HEK293 (cell line): ENCODE measurements around the gene SLC2A3.

ENCODE experiments used
- FEZF1 ChIP-seq: fragments of 450-650 bp; formaldehyde crosslinking; IDR thresholded peaks from 2 replicates; pipeline ENCODE4 v1.5.1; 2016; ENCODE audit warnings: missing biosample characterization, missing genetic modification characterization
- KLF16 ChIP-seq: fragments of 450-650 bp; formaldehyde crosslinking; IDR thresholded peaks from 2 replicates; pipeline ENCODE4 v1.5.1; 2017; ENCODE audit warnings: missing biosample characterization, missing genetic modification characterization
- KLF8 ChIP-seq: fragments of 450-650 bp; formaldehyde crosslinking; IDR thresholded peaks from 2 replicates; pipeline ENCODE4 v1.5.1; 2016; ENCODE audit warnings: missing biosample characterization, missing genetic modification characterization
- ZBTB21 ChIP-seq: fragments of 450-650 bp; formaldehyde crosslinking; IDR thresholded peaks from 2 replicates; pipeline ENCODE4 v1.5.1; 2017; ENCODE audit warnings: missing biosample characterization, missing genetic modification characterization
- ZIC2 ChIP-seq: fragments of 450-650 bp; formaldehyde crosslinking; IDR thresholded peaks from 2 replicates; pipeline ENCODE4 v1.5.1; 2016; ENCODE audit warnings: missing biosample characterization, missing genetic modification characterization
- ZNF132 ChIP-seq: fragments of 450-650 bp; formaldehyde crosslinking; IDR thresholded peaks from 2 replicates; pipeline ENCODE4 v1.5.1; 2017; ENCODE audit warnings: missing biosample characterization, missing genetic modification characterization, borderline replicate concordance
- ZNF138 ChIP-seq: fragments of 450-650 bp; formaldehyde crosslinking; IDR thresholded peaks from 2 replicates; pipeline ENCODE4 v1.5.1; 2016; ENCODE audit warnings: missing biosample characterization, missing genetic modification characterization, borderline replicate concordance
- ZNF174 ChIP-seq: fragments of 450-650 bp; formaldehyde crosslinking; IDR thresholded peaks from 2 replicates; pipeline ENCODE4 v1.5.0; 2017; ENCODE audit warnings: missing biosample characterization, mild to moderate bottlenecking, missing genetic modification characterization
- ZNF266 ChIP-seq: fragments of 450-650 bp; formaldehyde crosslinking; IDR thresholded peaks from 2 replicates; pipeline ENCODE4 v1.5.1; 2016; ENCODE audit warnings: missing biosample characterization, missing genetic modification characterization, low read depth
- ZNF292 ChIP-seq: fragments of 450-650 bp; formaldehyde crosslinking; IDR thresholded peaks from 2 replicates; pipeline ENCODE4 v1.5.1; 2016; ENCODE audit warnings: low read depth, missing biosample characterization, missing genetic modification characterization, borderline replicate concordance
- ZNF324 ChIP-seq: fragments of 450-650 bp; formaldehyde crosslinking; IDR thresholded peaks from 2 replicates; pipeline ENCODE4 v1.5.1; 2016; ENCODE audit warnings: missing biosample characterization, missing genetic modification characterization
- ZNF335 ChIP-seq: fragments of 450-650 bp; formaldehyde crosslinking; conservative IDR thresholded peaks from 2 replicates; pipeline ENCODE4 v1.5.1; 2016; ENCODE audit warnings: missing biosample characterization, missing genetic modification characterization
- ZNF350 ChIP-seq: fragments of 450-650 bp; formaldehyde crosslinking; IDR thresholded peaks from 2 replicates; pipeline ENCODE4 v1.5.0; 2017; ENCODE audit warnings: missing biosample characterization, mild to moderate bottlenecking, missing genetic modification characterization
- ZNF404 ChIP-seq: fragments of 450-650 bp; formaldehyde crosslinking; IDR thresholded peaks from 2 replicates; pipeline ENCODE4 v1.5.1; 2017; ENCODE audit warnings: missing biosample characterization, missing genetic modification characterization
- ZNF549 ChIP-seq: fragments of 450-650 bp; IDR thresholded peaks from 2 replicates; pipeline ENCODE4 v1.5.1; 2018; ENCODE audit warnings: missing biosample characterization, missing genetic modification characterization, mild to moderate bottlenecking, inconsistent platforms, moderate library complexity
- ZNF558 ChIP-seq: fragments of 450-650 bp; formaldehyde crosslinking; IDR thresholded peaks from 2 replicates; pipeline ENCODE4 v1.5.1; 2016; ENCODE audit warnings: missing biosample characterization, missing genetic modification characterization
- ZNF560 ChIP-seq: fragments of 450-650 bp; formaldehyde crosslinking; IDR thresholded peaks from 2 replicates; pipeline ENCODE4 v1.5.1; 2017; ENCODE audit warnings: missing biosample characterization, missing genetic modification characterization, borderline replicate concordance
- ZNF561 ChIP-seq: fragments of 450-650 bp; IDR thresholded peaks from 2 replicates; pipeline ENCODE4 v1.5.1; 2018; ENCODE audit warnings: missing biosample characterization, missing genetic modification characterization, borderline replicate concordance
- ZNF600 ChIP-seq: fragments of 450-650 bp; formaldehyde crosslinking; IDR thresholded peaks from 2 replicates; pipeline ENCODE4 v1.5.1; 2016; ENCODE audit warnings: missing biosample characterization, missing genetic modification characterization
- ZNF76 ChIP-seq: fragments of 450-650 bp; formaldehyde crosslinking; IDR thresholded peaks from 2 replicates; pipeline ENCODE4; 2016; ENCODE audit warnings: low read depth, missing biosample characterization, missing genetic modification characterization, borderline replicate concordance
- ZNF768 ChIP-seq: fragments of 450-650 bp; formaldehyde crosslinking; IDR thresholded peaks from 2 replicates; pipeline ENCODE4 v1.5.1; 2018; ENCODE audit warnings: missing biosample characterization, mild to moderate bottlenecking, missing genetic modification characterization
- TF ChIP-seq, protein P1 (sequence below): fragments of 450-650 bp; formaldehyde crosslinking; IDR thresholded peaks from 2 replicates; pipeline ENCODE4 v1.5.1; 2016; ENCODE audit warnings: missing biosample characterization, missing genetic modification characterization
- TF ChIP-seq, protein P2 (sequence below): fragments of 450-650 bp; formaldehyde crosslinking; IDR thresholded peaks from 2 replicates; pipeline ENCODE4 v1.5.1; 2016; ENCODE audit warnings: missing biosample characterization, missing genetic modification characterization
- TF ChIP-seq, protein P3 (sequence below): fragments of 450-650 bp; formaldehyde crosslinking; conservative IDR thresholded peaks from 2 replicates; pipeline ENCODE4 v1.5.1; 2016; ENCODE audit warnings: low read depth, missing biosample characterization, missing genetic modification characterization
- TF ChIP-seq, protein P4 (sequence below): fragments of 450-650 bp; formaldehyde crosslinking; IDR thresholded peaks from 2 replicates; pipeline ENCODE4 v1.5.1; 2016; ENCODE audit warnings: missing biosample characterization, missing genetic modification characterization
- TF ChIP-seq, protein P5 (sequence below): fragments of 450-650 bp; formaldehyde crosslinking; IDR thresholded peaks from 2 replicates; pipeline ENCODE4 v1.5.1; 2016; ENCODE audit warnings: missing biosample characterization, missing genetic modification characterization

Gene SLC2A3

DNA sequence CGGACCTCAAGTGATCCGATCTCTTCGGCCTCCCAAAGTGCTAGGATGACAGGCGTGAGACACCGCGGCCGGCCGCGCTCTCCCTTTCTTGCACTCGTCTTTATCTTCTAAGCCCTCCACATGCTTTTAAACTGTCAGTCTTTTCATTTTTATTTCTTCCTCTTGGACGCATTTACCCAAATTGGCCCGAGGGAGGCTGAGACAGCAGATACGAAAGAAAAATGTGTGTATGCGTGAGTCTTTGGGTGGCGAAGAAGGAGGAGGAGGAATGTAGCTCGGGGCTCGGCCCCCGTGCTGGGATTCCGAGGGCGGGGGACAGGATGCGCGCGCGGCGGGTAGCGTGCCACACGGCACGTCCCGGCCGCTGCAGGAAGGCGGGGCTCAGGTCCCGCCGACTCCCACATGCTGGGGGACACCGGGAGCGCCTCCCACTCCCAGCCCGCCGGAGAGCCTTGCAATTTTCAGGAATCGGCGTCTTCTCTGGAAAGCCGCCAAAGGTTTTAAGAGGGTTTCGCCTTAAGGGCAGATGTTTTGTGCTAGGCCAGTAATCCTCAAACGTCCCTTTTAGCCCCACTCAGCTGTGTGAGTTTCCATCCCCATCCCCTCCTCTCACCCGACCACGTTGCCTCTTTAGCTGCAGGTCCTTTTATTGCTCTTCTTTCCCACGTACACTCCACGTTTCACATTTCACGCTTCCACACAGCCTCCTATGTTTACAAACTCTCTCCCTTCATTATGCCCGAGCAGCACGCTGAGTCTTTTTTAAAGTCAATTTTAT is 34.7 kb upstream of the SLC2A3 start (continued):
- TF ChIP-seq, protein P1, sequence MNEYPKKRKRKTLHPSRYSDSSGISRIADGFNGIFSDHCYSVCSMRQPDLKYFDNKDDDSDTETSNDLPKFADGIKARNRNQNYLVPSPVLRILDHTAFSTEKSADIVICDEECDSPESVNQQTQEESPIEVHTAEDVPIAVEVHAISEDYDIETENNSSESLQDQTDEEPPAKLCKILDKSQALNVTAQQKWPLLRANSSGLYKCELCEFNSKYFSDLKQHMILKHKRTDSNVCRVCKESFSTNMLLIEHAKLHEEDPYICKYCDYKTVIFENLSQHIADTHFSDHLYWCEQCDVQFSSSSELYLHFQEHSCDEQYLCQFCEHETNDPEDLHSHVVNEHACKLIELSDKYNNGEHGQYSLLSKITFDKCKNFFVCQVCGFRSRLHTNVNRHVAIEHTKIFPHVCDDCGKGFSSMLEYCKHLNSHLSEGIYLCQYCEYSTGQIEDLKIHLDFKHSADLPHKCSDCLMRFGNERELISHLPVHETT (tag by site-specific recombination): no peak; the same call in 1 of the 2 replicates
- TF ChIP-seq FEZF1 (tag by site-specific recombination) (peak; percentile 48), KLF8 (tag by site-specific recombination) (peak; percentile 62), ZNF292 (tag by site-specific recombination) (no peak), ZNF138 (tag by site-specific recombination) (no peak), ZNF600 (tag by site-specific recombination) (peak; percentile 30; the same call in 1 of the 2 replicates), ZNF558 (tag by site-specific recombination) (no peak), ZNF335 (peak; percentile 79), ZNF560 (no peak), ZNF266 (no peak), ZNF404 (tag by site-specific recombination) (no peak), KLF16 (tag by site-specific recombination) (peak; percentile 34), ZNF561 (tag by site-specific recombination) (peak; percentile 91; the same call in 1 of the 2 replicates), ZNF174 (tag by site-specific recombination) (no peak), ZNF324 (no peak), ZNF768 (no peak), ZNF549 (tag by site-specific recombination) (no peak), ZNF76 (tag by site-specific recombination) (no peak; the same call in 1 of the 2 replicates), ZBTB21 (no peak; the same call in 1 of the 2 replicates), ZNF132 (tag by site-specific recombination) (no peak), ZIC2 (peak; percentile 98), ZNF350 (tag by site-specific recombination) (no peak)
- TF ChIP-seq, protein P2, sequence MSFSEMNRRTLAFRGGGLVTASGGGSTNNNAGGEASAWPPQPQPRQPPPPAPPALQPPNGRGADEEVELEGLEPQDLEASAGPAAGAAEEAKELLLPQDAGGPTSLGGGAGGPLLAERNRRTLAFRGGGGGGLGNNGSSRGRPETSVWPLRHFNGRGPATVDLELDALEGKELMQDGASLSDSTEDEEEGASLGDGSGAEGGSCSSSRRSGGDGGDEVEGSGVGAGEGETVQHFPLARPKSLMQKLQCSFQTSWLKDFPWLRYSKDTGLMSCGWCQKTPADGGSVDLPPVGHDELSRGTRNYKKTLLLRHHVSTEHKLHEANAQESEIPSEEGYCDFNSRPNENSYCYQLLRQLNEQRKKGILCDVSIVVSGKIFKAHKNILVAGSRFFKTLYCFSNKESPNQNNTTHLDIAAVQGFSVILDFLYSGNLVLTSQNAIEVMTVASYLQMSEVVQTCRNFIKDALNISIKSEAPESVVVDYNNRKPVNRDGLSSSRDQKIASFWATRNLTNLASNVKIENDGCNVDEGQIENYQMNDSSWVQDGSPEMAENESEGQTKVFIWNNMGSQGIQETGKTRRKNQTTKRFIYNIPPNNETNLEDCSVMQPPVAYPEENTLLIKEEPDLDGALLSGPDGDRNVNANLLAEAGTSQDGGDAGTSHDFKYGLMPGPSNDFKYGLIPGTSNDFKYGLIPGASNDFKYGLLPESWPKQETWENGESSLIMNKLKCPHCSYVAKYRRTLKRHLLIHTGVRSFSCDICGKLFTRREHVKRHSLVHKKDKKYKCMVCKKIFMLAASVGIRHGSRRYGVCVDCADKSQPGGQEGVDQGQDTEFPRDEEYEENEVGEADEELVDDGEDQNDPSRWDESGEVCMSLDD (tag by site-specific recombination): peak; percentile 75; the same call in 1 of the 2 replicates
- TF ChIP-seq, protein P3, sequence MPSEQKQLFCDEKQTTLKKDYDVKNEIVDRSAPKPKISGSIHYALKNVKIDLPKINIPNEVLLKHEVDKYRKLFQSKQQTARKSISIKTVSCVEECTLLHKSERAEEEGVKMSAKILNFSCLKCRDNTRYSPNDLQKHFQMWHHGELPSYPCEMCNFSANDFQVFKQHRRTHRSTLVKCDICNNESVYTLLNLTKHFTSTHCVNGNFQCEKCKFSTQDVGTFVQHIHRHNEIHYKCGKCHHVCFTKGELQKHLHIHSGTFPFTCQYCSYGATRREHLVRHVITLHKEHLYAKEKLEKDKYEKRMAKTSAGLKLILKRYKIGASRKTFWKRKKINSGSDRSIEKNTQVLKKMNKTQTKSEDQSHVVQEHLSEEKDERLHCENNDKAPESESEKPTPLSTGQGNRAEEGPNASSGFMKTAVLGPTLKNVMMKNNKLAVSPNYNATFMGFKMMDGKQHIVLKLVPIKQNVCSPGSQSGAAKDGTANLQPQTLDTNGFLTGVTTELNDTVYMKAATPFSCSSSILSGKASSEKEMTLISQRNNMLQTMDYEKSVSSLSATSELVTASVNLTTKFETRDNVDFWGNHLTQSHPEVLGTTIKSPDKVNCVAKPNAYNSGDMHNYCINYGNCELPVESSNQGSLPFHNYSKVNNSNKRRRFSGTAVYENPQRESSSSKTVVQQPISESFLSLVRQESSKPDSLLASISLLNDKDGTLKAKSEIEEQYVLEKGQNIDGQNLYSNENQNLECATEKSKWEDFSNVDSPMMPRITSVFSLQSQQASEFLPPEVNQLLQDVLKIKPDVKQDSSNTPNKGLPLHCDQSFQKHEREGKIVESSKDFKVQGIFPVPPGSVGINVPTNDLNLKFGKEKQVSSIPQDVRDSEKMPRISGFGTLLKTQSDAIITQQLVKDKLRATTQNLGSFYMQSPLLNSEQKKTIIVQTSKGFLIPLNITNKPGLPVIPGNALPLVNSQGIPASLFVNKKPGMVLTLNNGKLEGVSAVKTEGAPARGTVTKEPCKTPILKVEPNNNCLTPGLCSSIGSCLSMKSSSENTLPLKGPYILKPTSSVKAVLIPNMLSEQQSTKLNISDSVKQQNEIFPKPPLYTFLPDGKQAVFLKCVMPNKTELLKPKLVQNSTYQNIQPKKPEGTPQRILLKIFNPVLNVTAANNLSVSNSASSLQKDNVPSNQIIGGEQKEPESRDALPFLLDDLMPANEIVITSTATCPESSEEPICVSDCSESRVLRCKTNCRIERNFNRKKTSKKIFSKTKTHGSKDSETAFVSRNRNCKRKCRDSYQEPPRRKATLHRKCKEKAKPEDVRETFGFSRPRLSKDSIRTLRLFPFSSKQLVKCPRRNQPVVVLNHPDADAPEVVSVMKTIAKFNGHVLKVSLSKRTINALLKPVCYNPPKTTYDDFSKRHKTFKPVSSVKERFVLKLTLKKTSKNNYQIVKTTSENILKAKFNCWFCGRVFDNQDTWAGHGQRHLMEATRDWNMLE: peak; percentile 41; the same call in 1 of the 2 replicates
- TF ChIP-seq, protein P4, sequence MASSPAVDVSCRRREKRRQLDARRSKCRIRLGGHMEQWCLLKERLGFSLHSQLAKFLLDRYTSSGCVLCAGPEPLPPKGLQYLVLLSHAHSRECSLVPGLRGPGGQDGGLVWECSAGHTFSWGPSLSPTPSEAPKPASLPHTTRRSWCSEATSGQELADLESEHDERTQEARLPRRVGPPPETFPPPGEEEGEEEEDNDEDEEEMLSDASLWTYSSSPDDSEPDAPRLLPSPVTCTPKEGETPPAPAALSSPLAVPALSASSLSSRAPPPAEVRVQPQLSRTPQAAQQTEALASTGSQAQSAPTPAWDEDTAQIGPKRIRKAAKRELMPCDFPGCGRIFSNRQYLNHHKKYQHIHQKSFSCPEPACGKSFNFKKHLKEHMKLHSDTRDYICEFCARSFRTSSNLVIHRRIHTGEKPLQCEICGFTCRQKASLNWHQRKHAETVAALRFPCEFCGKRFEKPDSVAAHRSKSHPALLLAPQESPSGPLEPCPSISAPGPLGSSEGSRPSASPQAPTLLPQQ (tag by site-specific recombination): peak; percentile 94
- TF ChIP-seq, protein P5, sequence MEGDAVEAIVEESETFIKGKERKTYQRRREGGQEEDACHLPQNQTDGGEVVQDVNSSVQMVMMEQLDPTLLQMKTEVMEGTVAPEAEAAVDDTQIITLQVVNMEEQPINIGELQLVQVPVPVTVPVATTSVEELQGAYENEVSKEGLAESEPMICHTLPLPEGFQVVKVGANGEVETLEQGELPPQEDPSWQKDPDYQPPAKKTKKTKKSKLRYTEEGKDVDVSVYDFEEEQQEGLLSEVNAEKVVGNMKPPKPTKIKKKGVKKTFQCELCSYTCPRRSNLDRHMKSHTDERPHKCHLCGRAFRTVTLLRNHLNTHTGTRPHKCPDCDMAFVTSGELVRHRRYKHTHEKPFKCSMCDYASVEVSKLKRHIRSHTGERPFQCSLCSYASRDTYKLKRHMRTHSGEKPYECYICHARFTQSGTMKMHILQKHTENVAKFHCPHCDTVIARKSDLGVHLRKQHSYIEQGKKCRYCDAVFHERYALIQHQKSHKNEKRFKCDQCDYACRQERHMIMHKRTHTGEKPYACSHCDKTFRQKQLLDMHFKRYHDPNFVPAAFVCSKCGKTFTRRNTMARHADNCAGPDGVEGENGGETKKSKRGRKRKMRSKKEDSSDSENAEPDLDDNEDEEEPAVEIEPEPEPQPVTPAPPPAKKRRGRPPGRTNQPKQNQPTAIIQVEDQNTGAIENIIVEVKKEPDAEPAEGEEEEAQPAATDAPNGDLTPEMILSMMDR (tag by site-specific recombination): peak; percentile 22; the same call in 1 of the 2 replicates
